Uterus (tissue), 4 donors: ENCODE measurements around the gene SEPTIN5. TPM values are rescaled to one million over a fixed set of nuclear protein-coding genes. Genes with fewer than 3 reads are reported as not detected.

Experiments
- DNase-seq, 2 donors: peaks; one replicate each; pipeline ENCODE4 v3.0.0-alpha.2; 2019 to 2020
- H3K27ac ChIP-seq, 2 donors: fragments of 200-600 bp; sonication (generic); 1 replicate in 1 of 2; 2 replicates in 1 of 2; pipeline ENCODE4 v1.5.1; 2016 to 2018
- H3K27me3 ChIP-seq, 2 donors: fragments of 200-600 bp; sonication (generic); one replicate each; pipeline ENCODE4 v1.5.1; 2018 to 2019; ENCODE audit warnings: control low read depth in 1 of 2
- H3K36me3 ChIP-seq, 2 donors: fragments of 200-600 bp; sonication (generic); one replicate each; pipeline ENCODE4 v1.5.1; 2019; ENCODE audit warnings: control low read depth in 1 of 2
- H3K4me1 ChIP-seq, 2 donors: fragments of 200-600 bp; sonication (generic); one replicate each; pipeline ENCODE4 v1.5.1; 2018 to 2019; ENCODE audit warnings: control low read depth in 1 of 2
- H3K4me3 ChIP-seq, 2 donors: fragments of 200-600 bp; sonication (generic); 1 replicate in 1 of 2; 2 replicates in 1 of 2; pipeline ENCODE4 v1.5.1; 2018 to 2019; ENCODE audit warnings: mild to moderate bottlenecking in 1 of 2
- H3K9me3 ChIP-seq, 2 donors: fragments of 200-600 bp; sonication (generic); one replicate each; pipeline ENCODE4 v1.5.1; 2019; ENCODE audit warnings: control low read depth in 1 of 2
- POLR2A ChIP-seq, 2 donors: fragments of 450-650 bp; IDR thresholded peaks; one replicate each; pipeline ENCODE4 v1.6.1; 2016; ENCODE audit warnings: antibody characterized with exemption in 2 of 2, mild to moderate bottlenecking in 1 of 2, moderate library complexity in 1 of 2
- intact Hi-C: fragments of 100-400 bp; cut with DNase I; formaldehyde crosslinking; loops from one replicate; pipeline ENCODE4 v1.15.1; 2023; ENCODE audit warnings: low total_unique reads
- total RNA-seq, 4 donors: library from RNA; depleted of rRNA in 3 of 4; stranded (reverse); fragments of >200 nt in 3 of 4; gene quantifications; one replicate each; pipeline versions ENCODE4 v1.1.0 to v1.2.4, GENCODE V29; 2014 to 2023
- TF ChIP-seq, protein P1 (sequence below), 4 experiments: fragments of 200-600 bp in 2 of 4; fragments of 450-650 bp in 2 of 4; sonication (generic) in 2 of 4; IDR thresholded peaks; one replicate each; pipeline ENCODE4 v1.5.1; 2016 to 2019; ENCODE audit warnings: antibody characterized with exemption in 4 of 4, mild to moderate bottlenecking in 2 of 4, moderate library complexity in 1 of 4
- donor health status: DM: yes; HTN: yes; CAD: no.

Gene SEPTIN5
- total RNA-seq, 4 donors from 2014 or later: 9.4 to 67.6 (median 25.3) TPM

- no peaks in the 10 kb centered on the region for H3K9me3 ChIP-seq
- TF ChIP-seq, protein P1, sequence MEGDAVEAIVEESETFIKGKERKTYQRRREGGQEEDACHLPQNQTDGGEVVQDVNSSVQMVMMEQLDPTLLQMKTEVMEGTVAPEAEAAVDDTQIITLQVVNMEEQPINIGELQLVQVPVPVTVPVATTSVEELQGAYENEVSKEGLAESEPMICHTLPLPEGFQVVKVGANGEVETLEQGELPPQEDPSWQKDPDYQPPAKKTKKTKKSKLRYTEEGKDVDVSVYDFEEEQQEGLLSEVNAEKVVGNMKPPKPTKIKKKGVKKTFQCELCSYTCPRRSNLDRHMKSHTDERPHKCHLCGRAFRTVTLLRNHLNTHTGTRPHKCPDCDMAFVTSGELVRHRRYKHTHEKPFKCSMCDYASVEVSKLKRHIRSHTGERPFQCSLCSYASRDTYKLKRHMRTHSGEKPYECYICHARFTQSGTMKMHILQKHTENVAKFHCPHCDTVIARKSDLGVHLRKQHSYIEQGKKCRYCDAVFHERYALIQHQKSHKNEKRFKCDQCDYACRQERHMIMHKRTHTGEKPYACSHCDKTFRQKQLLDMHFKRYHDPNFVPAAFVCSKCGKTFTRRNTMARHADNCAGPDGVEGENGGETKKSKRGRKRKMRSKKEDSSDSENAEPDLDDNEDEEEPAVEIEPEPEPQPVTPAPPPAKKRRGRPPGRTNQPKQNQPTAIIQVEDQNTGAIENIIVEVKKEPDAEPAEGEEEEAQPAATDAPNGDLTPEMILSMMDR (IDR thresholded peaks at IDR 0.05): no peak
- no peak for TF ChIP-seq POLR2A (IDR thresholded peaks at IDR 0.05)
- H3K27me3 ChIP-seq: no peaks in the 10 kb centered on the region
- intact Hi-C loops: no loop called here
- peak overlapping the region in 1 of 2 donors; percentile 1 for H3K27ac ChIP-seq
- DNase-seq: no peak
- peak overlapping the region; percentile 33 to 69 for H3K4me3 ChIP-seq
- H3K4me1 ChIP-seq: no peaks in the 10 kb centered on the region
- H3K36me3 ChIP-seq: no peaks in the 10 kb centered on the region
Measured at GRCh38 chr22:19713650-19714311, 522 bp upstream of the SEPTIN5 start.

DNA sequence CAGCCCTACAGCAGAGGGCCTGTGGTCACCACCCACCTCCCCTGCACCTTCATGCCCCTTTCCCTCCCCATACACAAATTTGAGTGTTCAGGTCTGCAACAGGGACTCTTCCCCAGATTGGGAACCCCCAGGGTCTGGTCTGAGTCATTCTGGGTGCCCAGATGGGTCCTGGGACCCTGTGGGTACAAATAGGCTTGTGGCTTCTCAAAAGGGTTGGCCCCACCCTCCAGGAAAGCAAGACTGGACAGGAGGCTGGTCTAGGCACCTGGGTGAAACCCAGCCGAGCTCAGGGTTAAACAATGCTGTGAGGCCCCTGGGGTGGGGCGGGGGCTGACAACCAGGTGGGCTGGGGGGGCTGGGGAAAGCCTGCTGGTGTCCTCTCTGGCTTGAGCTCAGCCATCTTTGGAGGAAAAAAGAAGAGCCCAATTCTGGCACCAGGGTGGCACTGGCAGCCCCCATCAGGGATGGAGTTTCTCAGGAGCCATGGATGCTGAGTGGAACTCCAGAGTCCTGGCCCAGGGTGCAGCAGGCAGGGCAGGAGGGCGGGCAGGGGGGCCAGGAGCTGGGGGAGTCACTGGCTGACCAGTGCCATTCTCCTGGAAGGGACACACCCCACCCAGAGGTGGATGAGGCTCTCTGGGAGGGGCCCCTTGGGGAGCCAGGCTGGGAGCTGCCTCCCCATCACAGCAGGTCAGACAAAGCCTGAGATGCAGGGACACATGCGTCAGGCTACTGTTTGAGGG, 1.1 kb downstream of the SEPTIN5 start:
- no peaks in the 10 kb centered on the region for H3K9me3 ChIP-seq
- DNase-seq: no peak
- TF ChIP-seq POLR2A (IDR thresholded peaks at IDR 0.05): no peak
- TF ChIP-seq, protein P1 (IDR thresholded peaks at IDR 0.05): no peak
- H3K4me1 ChIP-seq: no peaks in the 10 kb centered on the region
- peak overlapping the region; percentile 39 to 69 for H3K4me3 ChIP-seq
- no peaks in the 10 kb centered on the region for H3K27me3 ChIP-seq
- no peaks in the 10 kb centered on the region for H3K36me3 ChIP-seq
- intact Hi-C loops: no loop called here
- H3K27ac ChIP-seq: peak overlapping the region; percentile 46 to 63

- intact Hi-C loops: no loop called here
Measured at GRCh38 chr22:19716041-19716828, 1.9 kb downstream of the SEPTIN5 start.

DNA sequence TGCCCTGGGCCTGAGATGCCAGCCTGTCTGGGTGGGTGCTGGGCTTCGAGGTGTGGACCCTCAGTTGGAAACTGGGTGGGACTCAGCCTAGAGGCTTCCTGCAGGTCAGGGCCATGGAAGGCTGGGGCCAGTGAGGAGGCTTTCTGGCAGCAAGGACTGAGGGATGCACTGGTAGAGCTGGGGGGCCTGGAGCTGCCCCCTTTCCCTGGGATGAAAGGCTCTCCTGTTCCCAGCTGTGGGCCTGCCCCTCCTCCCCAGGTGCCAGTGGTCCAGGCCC, 2.5 kb downstream of the SEPTIN5 start:
- Histone ChIP-seq H3K4me3 (no peak overlapping the region), H3K4me1 (no peaks in the 10 kb centered on the region), H3K27ac (no peak overlapping the region), H3K36me3 (no peaks in the 10 kb centered on the region), H3K27me3 (no peaks in the 10 kb centered on the region), H3K9me3 (no peaks in the 10 kb centered on the region)
- TF ChIP-seq POLR2A (IDR thresholded peaks at IDR 0.05): no peak
- TF ChIP-seq, protein P1 (IDR thresholded peaks at IDR 0.05): no peak
- intact Hi-C loops: no loop called here
- DNase-seq: no peak

More at GRCh38 chr22:19716041-19716828, 1.9 kb downstream of the SEPTIN5 start:
- H3K9me3 ChIP-seq: no peaks in the 10 kb centered on the region
- H3K27me3 ChIP-seq: no peaks in the 10 kb centered on the region
- no peaks in the 10 kb centered on the region for H3K36me3 ChIP-seq
- H3K27ac ChIP-seq: no peak overlapping the region
- no peak for DNase-seq
- TF ChIP-seq POLR2A (IDR thresholded peaks at IDR 0.05): no peak
- TF ChIP-seq, protein P1 (IDR thresholded peaks at IDR 0.05): no peak
- H3K4me1 ChIP-seq: no peaks in the 10 kb centered on the region
- H3K4me3 ChIP-seq: no peak overlapping the region

GRCh38 chr22:19717181-19717580, 2.9 kb downstream of the SEPTIN5 start:
- intact Hi-C loops: no loop called here
- H3K36me3 ChIP-seq: no peaks in the 10 kb centered on the region
- no peak for DNase-seq
- TF ChIP-seq, protein P1 (IDR thresholded peaks at IDR 0.05): no peak
- no peak for TF ChIP-seq POLR2A (IDR thresholded peaks at IDR 0.05)
- H3K9me3 ChIP-seq: no peaks in the 10 kb centered on the region
- no peaks in the 10 kb centered on the region for H3K4me1 ChIP-seq
- H3K27me3 ChIP-seq: no peaks in the 10 kb centered on the region
- H3K4me3 ChIP-seq: no peak overlapping the region
- peak overlapping the region in 1 of 2 donors; percentile 72 for H3K27ac ChIP-seq
